Cardiac muscle cell (in vitro differentiated cells and primary cell): ENCODE measurements around the gene PKLR. TPM values are rescaled to one million over a fixed set of nuclear protein-coding genes. Genes with fewer than 3 reads are reported as not detected.

Experiments used
- DNase-seq, 2 donors: peaks; one replicate each; pipeline versions ENCODE4 v3.0.0 to v3.0.0-alpha.2; 2010 to 2017; ENCODE audit warnings: low read depth in 1 of 2, low spot score in 1 of 2
- H3K27ac ChIP-seq: fragments of 200-600 bp; sonication (generic); 2 replicates; pipeline ENCODE4 v1.5.1; 2016
- H3K27me3 ChIP-seq: fragments of 200-600 bp; sonication (generic); 2 replicates; pipeline ENCODE4 v1.6.0; 2016; ENCODE audit warnings: control low read depth
- H3K36me3 ChIP-seq: fragments of 200-600 bp; sonication (generic); 2 replicates; pipeline ENCODE4 v1.5.1; 2016; ENCODE audit warnings: control low read depth
- H3K4me1 ChIP-seq: fragments of 200-600 bp; sonication (generic); 2 replicates; pipeline ENCODE4 v1.8.1; 2017; ENCODE audit warnings: low read depth, mild to moderate bottlenecking, mixed run types
- H3K4me3 ChIP-seq: fragments of 200-600 bp; sonication (generic); 2 replicates; pipeline ENCODE4 v1.5.1; 2016; ENCODE audit warnings: mild to moderate bottlenecking
- H3K9me3 ChIP-seq: fragments of 200-600 bp; sonication (generic); 2 replicates; pipeline ENCODE4 v1.5.1; 2017; ENCODE audit warnings: low read depth, mild to moderate bottlenecking, control low read depth
- CTCF ChIP-seq: IDR thresholded peaks from 2 replicates; pipeline ENCODE4 v1.5.1; 2012; ENCODE audit warnings: low read depth, mild to moderate bottlenecking, low read length
- polyA plus RNA-seq: library from polyadenylated mRNA; unstranded; fragments of >200 nt; fragmentation: Nextera tagmentation; extraction: Ambion mirVana; gene quantifications from 2 replicates; pipeline ENCODE4 v1.2.1, GENCODE V29; 2016
- total RNA-seq: library from RNA; depleted of rRNA; stranded (reverse); fragments of >200 nt; gene quantifications from 2 replicates; pipeline ENCODE4 v1.2.3, GENCODE V29; 2016

PKLR gene
- total and polyA plus RNA-seq, 2 experiments from 2014 or later: 0.06 TPM; not detected in 1

DNA sequence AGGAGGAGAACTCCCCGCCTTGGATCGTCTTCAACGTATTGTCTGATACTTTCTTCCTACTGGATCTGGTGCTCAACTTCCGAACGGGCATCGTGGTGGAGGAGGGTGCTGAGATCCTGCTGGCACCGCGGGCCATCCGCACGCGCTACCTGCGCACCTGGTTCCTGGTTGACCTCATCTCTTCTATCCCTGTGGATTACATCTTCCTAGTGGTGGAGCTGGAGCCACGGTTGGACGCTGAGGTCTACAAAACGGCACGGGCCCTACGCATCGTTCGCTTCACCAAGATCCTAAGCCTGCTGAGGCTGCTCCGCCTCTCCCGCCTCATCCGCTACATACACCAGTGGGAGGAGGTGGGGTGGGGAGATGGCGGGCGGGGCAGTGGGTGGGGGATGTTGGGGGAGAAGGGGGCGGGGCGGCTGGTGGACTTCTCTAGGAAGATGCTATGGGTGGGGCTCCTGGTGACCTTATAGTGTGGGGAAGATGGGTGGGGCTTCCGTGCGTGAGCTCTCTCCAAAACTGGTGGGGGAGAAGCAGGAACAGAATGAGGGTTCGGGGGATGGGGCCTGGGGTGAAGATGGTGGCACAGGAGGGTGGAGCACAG, 18.6 kb downstream of the PKLR start:
- H3K27me3 ChIP-seq: no peaks in the 10 kb centered on the region
- no peaks in the 10 kb centered on the region for H3K9me3 ChIP-seq
- H3K4me3 ChIP-seq: no peak overlapping the region
- no peaks in the 10 kb centered on the region for H3K36me3 ChIP-seq
- H3K27ac ChIP-seq: no peak overlapping the region
- TF ChIP-seq CTCF: no peak
- no peak for DNase-seq
- H3K4me1 ChIP-seq: no peaks in the 10 kb centered on the region

DNA sequence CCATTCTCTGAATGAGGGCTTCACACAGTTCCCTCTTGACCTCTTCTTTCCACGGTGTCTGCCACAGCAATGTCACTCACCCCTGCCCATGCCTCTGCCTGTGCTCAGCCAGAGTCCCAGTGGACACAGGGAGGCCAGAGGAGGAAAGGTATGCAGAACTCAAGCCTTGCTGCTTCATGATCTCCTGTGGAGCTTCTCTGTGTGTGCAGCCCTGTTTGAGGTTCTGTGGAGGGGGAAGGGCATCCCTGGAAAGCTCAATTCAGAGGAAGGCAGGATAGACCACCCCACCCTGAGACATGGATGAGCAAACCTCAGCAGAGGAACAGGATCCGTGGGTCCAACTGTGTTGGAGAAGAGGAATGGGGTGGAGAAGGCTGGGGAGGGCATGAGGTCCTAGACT, 22.0 kb downstream of the PKLR start:
- H3K4me3 ChIP-seq: no peak overlapping the region
- no peaks in the 10 kb centered on the region for H3K9me3 ChIP-seq
- TF ChIP-seq CTCF: no peak
- H3K36me3 ChIP-seq: no peaks in the 10 kb centered on the region
- no peak for DNase-seq
- H3K27me3 ChIP-seq: no peaks in the 10 kb centered on the region
- H3K4me1 ChIP-seq: no peaks in the 10 kb centered on the region
- no peak overlapping the region for H3K27ac ChIP-seq

DNA sequence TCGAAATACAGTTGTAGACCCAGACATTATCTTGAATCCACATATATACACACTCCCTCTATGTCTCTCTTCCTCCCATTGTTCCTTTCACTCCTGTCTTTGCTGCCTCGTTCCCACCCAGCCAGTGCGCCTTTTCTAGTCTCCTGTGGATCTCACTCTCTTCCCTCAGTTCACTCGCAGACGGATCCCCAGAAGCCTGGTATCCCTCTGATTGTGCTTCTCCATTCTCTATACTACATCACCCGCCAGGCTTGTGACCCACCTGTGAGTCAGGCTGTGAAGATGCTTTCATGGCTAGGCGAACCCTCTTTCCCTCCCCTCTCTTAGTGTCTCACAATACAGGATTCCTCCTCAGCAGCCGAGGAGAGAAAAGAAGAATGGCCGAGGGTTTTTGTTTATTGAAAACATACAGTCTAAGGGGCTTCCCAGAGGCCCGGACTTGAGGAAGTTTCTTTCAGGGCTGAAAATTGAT, 22.5 kb downstream of the PKLR start:
- Histone ChIP-seq H3K9me3 (no peaks in the 10 kb centered on the region), H3K4me1 (peaks cover 3% of the 10 kb centered on the region), H3K27ac (no peak overlapping the region), H3K4me3 (no peak overlapping the region), H3K36me3 (no peaks in the 10 kb centered on the region), H3K27me3 (no peaks in the 10 kb centered on the region)
- no peak for TF ChIP-seq CTCF
- DNase-seq: no peak

GRCh38 chr1:155277902-155278688, 23.1 kb downstream of the PKLR start:
- H3K27ac ChIP-seq: no peak overlapping the region
- H3K4me3 ChIP-seq: peak overlapping the region; percentile 74
- TF ChIP-seq CTCF: peak; percentile 27
- H3K9me3 ChIP-seq: no peaks in the 10 kb centered on the region
- H3K4me1 ChIP-seq: peaks cover 4% of the 10 kb centered on the region
- no peaks in the 10 kb centered on the region for H3K27me3 ChIP-seq
- DNase-seq: peak; percentile 16 to 87
- H3K36me3 ChIP-seq: no peaks in the 10 kb centered on the region

DNA sequence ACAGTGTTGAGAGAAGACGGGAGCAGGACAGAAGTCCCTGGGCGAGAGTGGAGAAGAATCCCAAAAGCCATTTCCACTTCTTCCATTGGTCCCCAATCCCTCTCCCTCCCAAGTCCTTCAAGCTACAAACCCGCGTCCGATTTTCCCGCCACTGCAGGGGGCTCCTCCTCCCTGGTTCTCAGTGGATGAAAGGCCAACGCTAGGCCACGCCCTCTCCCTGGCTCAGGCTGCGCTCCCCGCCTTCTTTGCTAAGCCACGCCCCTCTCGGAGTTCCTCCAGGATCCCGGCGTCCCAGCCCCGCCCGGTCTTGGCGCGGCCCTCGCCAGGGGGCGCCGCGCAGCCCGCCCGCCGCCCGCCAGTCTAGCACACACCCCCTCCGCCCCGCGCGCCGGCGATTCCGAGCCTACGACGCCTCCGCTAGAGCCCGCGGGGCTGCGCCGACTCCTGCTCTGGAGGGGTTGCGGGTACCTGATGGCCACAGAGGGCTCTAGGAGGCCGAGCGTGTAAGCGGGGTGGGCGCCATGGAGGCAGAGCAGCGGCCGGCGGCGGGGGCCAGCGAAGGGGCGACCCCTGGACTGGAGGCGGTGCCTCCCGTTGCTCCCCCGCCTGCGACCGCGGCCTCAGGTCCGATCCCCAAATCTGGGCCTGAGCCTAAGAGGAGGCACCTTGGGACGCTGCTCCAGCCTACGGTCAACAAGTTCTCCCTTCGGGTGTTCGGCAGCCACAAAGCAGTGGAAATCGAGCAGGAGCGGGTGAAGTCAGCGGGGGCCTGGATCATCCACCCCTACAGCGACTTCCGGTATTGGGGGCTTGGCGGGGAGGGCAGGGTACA, 24.0 kb downstream of the PKLR start, which contains the start of gene HCN3:
Gene HCN3 (plus strand): TSS at position 394 of the 832 bp plus-strand sequence. CDS start 128 bp downstream, at position 522.
- TF ChIP-seq CTCF: peak; percentile 47
- Histone ChIP-seq H3K4me3 (peak within 1 kb of the TSS; percentile 74), H3K36me3 (no peaks in the 10 kb centered on the region), H3K4me1 (peaks cover 6% of the 10 kb centered on the region), H3K9me3 (no peaks in the 10 kb centered on the region), H3K27ac (no peak within 1 kb of the TSS), H3K27me3 (no peaks in the 10 kb centered on the region)
- DNase-seq: peak; percentile 97 to 99
